GM06990 (cell line): ENCODE results near the gene MORN3.
"Not testable (repeated sequence)": the region's sequence is repeated elsewhere in the genome, so short reads cannot be mapped to it uniquely, and the experiment has no call there.

Experiments
- DNase-seq: peaks from one replicate; pipeline ENCODE4 v3.0.0-alpha.2; 2011; ENCODE audit not compliant: insufficient read length; ENCODE audit errors: extremely low read depth
- H3K27me3 ChIP-seq: replicated peaks from 2 replicates; pipeline ENCODE4 v1.6.0; 2011; ENCODE audit warnings: low read length; ENCODE audit not compliant: control insufficient read depth, insufficient read depth
- H3K36me3 ChIP-seq: 2 replicates; pipeline ENCODE4 v1.5.1; 2011; ENCODE audit warnings: low read length; ENCODE audit not compliant: control insufficient read depth, insufficient read depth
- H3K4me3 ChIP-seq: replicated peaks from 2 replicates; pipeline ENCODE4 v1.5.1; 2011; ENCODE audit warnings: low read depth, mild to moderate bottlenecking, control low read depth, low read length
- TF ChIP-seq, protein P1 (sequence below): IDR thresholded peaks from 2 replicates; pipeline ENCODE4 v1.5.1; 2011; ENCODE audit warnings: low read length, control low read depth, mild to moderate bottlenecking, inconsistent platforms; ENCODE audit not compliant: insufficient read depth, poor library complexity, severe bottlenecking

The MORN3 gene, protein sequence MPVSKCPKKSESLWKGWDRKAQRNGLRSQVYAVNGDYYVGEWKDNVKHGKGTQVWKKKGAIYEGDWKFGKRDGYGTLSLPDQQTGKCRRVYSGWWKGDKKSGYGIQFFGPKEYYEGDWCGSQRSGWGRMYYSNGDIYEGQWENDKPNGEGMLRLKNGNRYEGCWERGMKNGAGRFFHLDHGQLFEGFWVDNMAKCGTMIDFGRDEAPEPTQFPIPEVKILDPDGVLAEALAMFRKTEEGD

GRCh38 chr12:121669521-121669900 lies at the start of gene MORN3:
Gene MORN3, minus strand, starts transcription at chr12:121669654. Its CDS starts 171 bp downstream, at chr12:121669483.
- no peak for DNase-seq
- H3K4me3 ChIP-seq: no peak within 1 kb of the TSS
- TF ChIP-seq, protein P1, sequence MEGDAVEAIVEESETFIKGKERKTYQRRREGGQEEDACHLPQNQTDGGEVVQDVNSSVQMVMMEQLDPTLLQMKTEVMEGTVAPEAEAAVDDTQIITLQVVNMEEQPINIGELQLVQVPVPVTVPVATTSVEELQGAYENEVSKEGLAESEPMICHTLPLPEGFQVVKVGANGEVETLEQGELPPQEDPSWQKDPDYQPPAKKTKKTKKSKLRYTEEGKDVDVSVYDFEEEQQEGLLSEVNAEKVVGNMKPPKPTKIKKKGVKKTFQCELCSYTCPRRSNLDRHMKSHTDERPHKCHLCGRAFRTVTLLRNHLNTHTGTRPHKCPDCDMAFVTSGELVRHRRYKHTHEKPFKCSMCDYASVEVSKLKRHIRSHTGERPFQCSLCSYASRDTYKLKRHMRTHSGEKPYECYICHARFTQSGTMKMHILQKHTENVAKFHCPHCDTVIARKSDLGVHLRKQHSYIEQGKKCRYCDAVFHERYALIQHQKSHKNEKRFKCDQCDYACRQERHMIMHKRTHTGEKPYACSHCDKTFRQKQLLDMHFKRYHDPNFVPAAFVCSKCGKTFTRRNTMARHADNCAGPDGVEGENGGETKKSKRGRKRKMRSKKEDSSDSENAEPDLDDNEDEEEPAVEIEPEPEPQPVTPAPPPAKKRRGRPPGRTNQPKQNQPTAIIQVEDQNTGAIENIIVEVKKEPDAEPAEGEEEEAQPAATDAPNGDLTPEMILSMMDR: no peak
- peaks cover 1% of the 10 kb centered on the region; the same call in 1 of the 2 replicates for H3K36me3 ChIP-seq
- H3K27me3 ChIP-seq: no peaks in the 10 kb centered on the region

DNA sequence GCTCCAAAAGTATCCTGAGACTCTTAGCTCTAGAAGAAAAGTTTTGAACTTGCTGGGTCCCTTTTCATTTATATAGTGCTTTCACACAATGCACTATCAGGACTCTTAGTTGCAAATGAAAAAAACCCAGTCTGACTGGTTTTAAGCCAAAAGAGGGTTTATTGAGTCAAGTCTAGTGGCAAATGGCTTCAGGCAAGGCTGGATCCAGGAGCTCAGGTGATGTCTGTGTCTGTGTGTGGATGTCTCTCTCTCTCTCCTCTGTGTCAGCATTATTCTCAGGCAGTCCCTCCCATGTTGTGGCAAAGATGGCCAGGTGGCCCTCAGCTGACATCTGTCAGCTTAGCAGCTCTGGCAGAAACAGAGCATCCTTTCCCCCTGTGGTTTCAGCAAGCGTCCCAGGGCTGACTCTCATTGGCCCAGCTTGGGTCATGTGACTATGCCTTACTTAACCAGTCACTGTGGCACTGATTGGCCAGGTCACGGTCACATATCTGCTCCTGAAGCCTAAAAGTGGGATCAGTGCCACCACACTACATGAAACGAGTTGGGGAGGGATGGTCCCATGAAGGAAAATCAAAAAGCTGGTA lies 49.3 kb upstream of the MORN3 start:
- Histone ChIP-seq H3K27me3 (no peaks in the 10 kb centered on the region), H3K36me3 (peaks cover 2% of the 10 kb centered on the region; the same call in 1 of the 2 replicates), H3K4me3 (no peak overlapping the region)
- DNase-seq: no peak
- TF ChIP-seq, protein P1: no peak

DNA sequence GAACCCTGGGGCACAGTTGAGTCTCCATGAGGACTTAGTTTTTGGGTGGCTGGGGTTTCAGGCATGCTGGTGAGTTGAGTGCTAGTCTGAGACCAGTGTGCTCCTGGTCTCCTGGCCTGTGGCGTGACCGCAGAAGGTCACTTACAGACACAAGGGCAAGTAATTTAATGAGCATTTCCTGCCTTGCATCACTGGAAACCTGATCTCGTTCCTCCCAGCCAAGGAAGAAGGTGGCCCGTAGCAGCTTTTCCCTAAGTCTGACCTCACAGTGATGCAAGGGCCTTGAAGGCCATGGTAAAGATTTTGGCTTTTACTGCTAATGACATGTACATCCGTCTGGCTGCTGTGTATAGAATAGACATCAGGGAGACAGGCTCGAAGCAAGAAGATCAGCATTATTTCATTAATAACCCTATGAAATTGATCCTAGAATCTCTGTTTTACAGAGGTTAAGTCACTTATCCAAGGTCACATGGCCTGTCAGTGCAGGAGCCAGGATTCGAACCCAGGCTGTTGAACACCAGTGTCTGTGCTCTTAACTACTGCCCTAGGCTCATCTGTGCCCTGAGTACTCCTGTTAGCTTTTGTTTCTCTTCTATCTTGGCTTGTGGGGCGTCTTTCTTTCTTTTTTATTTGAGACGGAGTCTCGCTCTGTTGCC lies 47.7 kb upstream of the MORN3 start:
- no peak for DNase-seq
- peaks cover 2% of the 10 kb centered on the region; the same call in 1 of the 2 replicates for H3K36me3 ChIP-seq
- H3K4me3 ChIP-seq: no peak overlapping the region
- no peaks in the 10 kb centered on the region for H3K27me3 ChIP-seq
- TF ChIP-seq, protein P1: no peak

- H3K36me3 ChIP-seq: peaks cover 2% of the 10 kb centered on the region; the same call in 1 of the 2 replicates
- TF ChIP-seq, protein P1: no peak
- no peak for DNase-seq
- no peaks in the 10 kb centered on the region for H3K27me3 ChIP-seq
- H3K4me3 ChIP-seq: no peak overlapping the region
Observed at GRCh38 chr12:121715862-121716435, 46.5 kb upstream of the MORN3 start.

DNA sequence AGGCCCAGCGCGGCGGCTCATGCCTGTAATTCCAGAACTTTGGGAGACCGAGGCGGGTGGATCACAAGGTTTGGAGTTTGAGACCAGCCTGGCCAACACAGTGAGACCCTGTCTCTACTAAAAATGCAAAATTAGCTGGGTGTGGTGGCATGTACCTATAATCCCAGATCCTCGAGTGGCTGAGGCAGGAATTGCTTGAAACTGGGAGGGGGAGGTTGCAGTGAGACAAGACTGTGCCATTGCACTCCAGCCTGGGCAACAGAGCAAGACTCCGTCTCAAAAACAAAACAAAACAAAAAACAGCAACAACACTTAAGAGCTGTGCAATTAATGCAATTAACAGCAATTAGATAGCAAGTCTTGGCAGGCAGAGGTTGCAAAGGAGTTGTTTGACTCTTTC lies 45.6 kb upstream of the MORN3 start:
- not testable (repeated sequence) for H3K4me3 ChIP-seq, DNase-seq, H3K36me3 ChIP-seq, H3K27me3 ChIP-seq

- H3K4me3 ChIP-seq: peak overlapping the region; percentile 91
- peaks cover 2% of the 10 kb centered on the region; the same call in 1 of the 2 replicates for H3K36me3 ChIP-seq
- no peaks in the 10 kb centered on the region for H3K27me3 ChIP-seq
- TF ChIP-seq, protein P1: no peak
- DNase-seq: no peak
Observed at GRCh38 chr12:121713793-121714192, 44.3 kb upstream of the MORN3 start.
